Measurements from ENCODE around the gene TMEM183A. TPM values are rescaled to one million over a fixed set of nuclear protein-coding genes. Genes with fewer than 3 reads are reported as not detected.

TMEM183A gene
- total and polyA plus RNA-seq, 2 experiments from 2014 or later: 65.2 to 78.8 TPM

DNA sequence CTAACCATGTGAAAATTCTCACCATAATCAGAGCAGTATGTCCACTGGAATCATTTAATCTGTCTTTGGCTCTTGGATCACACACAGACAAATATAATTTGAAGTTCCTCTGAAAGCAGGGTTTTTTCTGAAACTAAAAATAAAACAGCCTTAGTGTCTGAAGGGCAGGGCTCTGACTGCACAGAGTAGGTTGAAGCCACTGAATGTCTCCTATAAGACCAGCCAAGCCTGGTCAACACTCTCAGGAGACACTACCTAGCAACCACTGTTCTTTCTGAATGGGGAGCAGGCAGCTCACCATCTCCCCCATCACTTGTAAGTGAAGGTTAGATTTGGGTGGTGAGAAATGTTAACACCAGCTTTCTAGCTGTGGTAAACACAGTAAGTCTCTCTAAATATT, 16.1 kb upstream of the TMEM183A start:
- no peak overlapping the region for H3K4me2 ChIP-seq
- H3K9me2 ChIP-seq (replicated peaks; ENCODE audit: insufficient read depth): no peaks in the 10 kb centered on the region
- H3K79me2 ChIP-seq: no peaks in the 10 kb centered on the region
- DNase-seq (ENCODE audit: low spot score): no peak
- TF ChIP-seq, protein P1, sequence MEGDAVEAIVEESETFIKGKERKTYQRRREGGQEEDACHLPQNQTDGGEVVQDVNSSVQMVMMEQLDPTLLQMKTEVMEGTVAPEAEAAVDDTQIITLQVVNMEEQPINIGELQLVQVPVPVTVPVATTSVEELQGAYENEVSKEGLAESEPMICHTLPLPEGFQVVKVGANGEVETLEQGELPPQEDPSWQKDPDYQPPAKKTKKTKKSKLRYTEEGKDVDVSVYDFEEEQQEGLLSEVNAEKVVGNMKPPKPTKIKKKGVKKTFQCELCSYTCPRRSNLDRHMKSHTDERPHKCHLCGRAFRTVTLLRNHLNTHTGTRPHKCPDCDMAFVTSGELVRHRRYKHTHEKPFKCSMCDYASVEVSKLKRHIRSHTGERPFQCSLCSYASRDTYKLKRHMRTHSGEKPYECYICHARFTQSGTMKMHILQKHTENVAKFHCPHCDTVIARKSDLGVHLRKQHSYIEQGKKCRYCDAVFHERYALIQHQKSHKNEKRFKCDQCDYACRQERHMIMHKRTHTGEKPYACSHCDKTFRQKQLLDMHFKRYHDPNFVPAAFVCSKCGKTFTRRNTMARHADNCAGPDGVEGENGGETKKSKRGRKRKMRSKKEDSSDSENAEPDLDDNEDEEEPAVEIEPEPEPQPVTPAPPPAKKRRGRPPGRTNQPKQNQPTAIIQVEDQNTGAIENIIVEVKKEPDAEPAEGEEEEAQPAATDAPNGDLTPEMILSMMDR (IDR thresholded peaks at IDR 0.05; ENCODE audit: poor library complexity): no peak
- TF ChIP-seq EZH2phosphoT487 (IDR thresholded peaks at IDR 0.05; ENCODE audit: low read depth, severe bottlenecking, unreplicated experiment) (no peak), EZH2 (IDR thresholded peaks at IDR 0.05; ENCODE audit: borderline replicate concordance) (no peak)
- no peaks in the 10 kb centered on the region for H3K4me1 ChIP-seq (ENCODE audit: insufficient read depth)
- H3K27ac ChIP-seq: no peak overlapping the region
- H3K9me3 ChIP-seq (ENCODE audit: low read depth): no peaks in the 10 kb centered on the region
- H3K36me3 ChIP-seq (replicated peaks; ENCODE audit: insufficient read depth, low read depth): no peaks in the 10 kb centered on the region
- no peak overlapping the region for H2AFZ ChIP-seq
- no peak overlapping the region for H3K4me3 ChIP-seq
- peaks cover 15% of the 10 kb centered on the region for H3K27me3 ChIP-seq
- H4K20me1 ChIP-seq (ENCODE audit: insufficient read depth, poor library complexity, severe bottlenecking): no peaks in the 10 kb centered on the region

GRCh38 chr1:202994756-202995155, 12.4 kb upstream of the TMEM183A start:
- no peaks in the 10 kb centered on the region for H3K9me2 ChIP-seq (replicated peaks; ENCODE audit: insufficient read depth)
- no peak overlapping the region for H2AFZ ChIP-seq
- H3K79me2 ChIP-seq: no peaks in the 10 kb centered on the region
- H3K4me3 ChIP-seq: no peak overlapping the region
- H3K27ac ChIP-seq: no peak overlapping the region
- H3K4me1 ChIP-seq (ENCODE audit: insufficient read depth): no peaks in the 10 kb centered on the region
- H3K27me3 ChIP-seq: peaks cover 34% of the 10 kb centered on the region
- no peaks in the 10 kb centered on the region for H3K9me3 ChIP-seq (ENCODE audit: low read depth)
- DNase-seq (ENCODE audit: low spot score): no peak
- TF ChIP-seq EZH2phosphoT487 (IDR thresholded peaks at IDR 0.05; ENCODE audit: low read depth, severe bottlenecking, unreplicated experiment) (no peak), EZH2 (IDR thresholded peaks at IDR 0.05; ENCODE audit: borderline replicate concordance) (no peak)
- TF ChIP-seq, protein P1 (IDR thresholded peaks at IDR 0.05; ENCODE audit: poor library complexity): no peak
- H3K4me2 ChIP-seq: no peak overlapping the region
- H4K20me1 ChIP-seq (ENCODE audit: insufficient read depth, poor library complexity, severe bottlenecking): no peaks in the 10 kb centered on the region
- WGBS (ENCODE audit: low lambda C conversion rate, missing lambda C conversion rate): 64% methylated on average over 3 of the region's 3 CpGs
- H3K36me3 ChIP-seq (replicated peaks; ENCODE audit: insufficient read depth, low read depth): no peaks in the 10 kb centered on the region

GRCh38 chr1:202998836-202999750, 8.1 kb upstream of the TMEM183A start:
- Histone ChIP-seq H2AFZ (no peak overlapping the region), H3K27ac (no peak overlapping the region), H3K9me2 (replicated peaks; ENCODE audit: insufficient read depth) (no peaks in the 10 kb centered on the region), H3K27me3 (peaks cover 30% of the 10 kb centered on the region), H3K4me3 (no peak overlapping the region), H3K4me2 (no peak overlapping the region), H3K79me2 (no peaks in the 10 kb centered on the region), H3K4me1 (ENCODE audit: insufficient read depth) (no peaks in the 10 kb centered on the region), H3K36me3 (replicated peaks; ENCODE audit: insufficient read depth, low read depth) (no peaks in the 10 kb centered on the region), H4K20me1 (ENCODE audit: insufficient read depth, poor library complexity, severe bottlenecking) (no peaks in the 10 kb centered on the region), H3K9me3 (ENCODE audit: low read depth) (no peaks in the 10 kb centered on the region)
- 62% methylated on average over 14 of the region's 14 CpGs for WGBS (ENCODE audit: low lambda C conversion rate, missing lambda C conversion rate)
- peak; percentile 74 for DNase-seq (ENCODE audit: low spot score)
- no peak for TF ChIP-seq EZH2phosphoT487 (IDR thresholded peaks at IDR 0.05; ENCODE audit: low read depth, severe bottlenecking, unreplicated experiment)
- TF ChIP-seq, protein P1 (IDR thresholded peaks at IDR 0.05; ENCODE audit: poor library complexity): peak; percentile 87
